Activated T-cell treated with anti-CD3 and anti-CD28 coated beads, Interleukin-2, amount 50 U/mL, for 72 hours (primary cell): ENCODE results near the gene USF1. TPM values are rescaled to one million over a fixed set of nuclear protein-coding genes. Genes with fewer than 3 reads are reported as not detected.

Experiments used
- ATAC-seq, 2 donors: fragments of 150-1000 bp; cut with Tn5 transposase; replicated peaks in 1 of 2; 2 replicates each; pipeline ENCODE4 v1.10.0; 2021; ENCODE audit warnings: moderate library complexity in 2 of 2, mild to moderate bottlenecking in 1 of 2
- DNase-seq, 2 donors: peaks; one replicate each; pipeline ENCODE4 v3.0.0; 2021 to 2022; ENCODE audit warnings: mixed read lengths in 1 of 2
- H3K27ac Mint-ChIP-seq: one replicate; pipeline ENCODE4 v1.8.0; 2022; ENCODE audit warnings: mild to moderate bottlenecking, moderate library complexity, mixed read lengths
- H3K27me3 Mint-ChIP-seq: one replicate; pipeline ENCODE4 v1.8.0; 2022; ENCODE audit warnings: low read depth, mixed read lengths
- H3K36me3 Mint-ChIP-seq, 2 donors: one replicate each; pipeline ENCODE4 v1.8.0; 2022; ENCODE audit warnings: mixed read lengths in 2 of 2, mild to moderate bottlenecking in 1 of 2; ENCODE audit not compliant: insufficient read depth in 2 of 2
- H3K4me1 Mint-ChIP-seq: one replicate; pipeline ENCODE4 v1.8.0; 2022; ENCODE audit warnings: low read depth, mixed read lengths
- H3K4me3 Mint-ChIP-seq, 2 donors: one replicate each; pipeline ENCODE4 v1.8.0; 2022; ENCODE audit warnings: mild to moderate bottlenecking in 2 of 2, mixed read lengths in 2 of 2, moderate library complexity in 2 of 2
- H3K9me3 Mint-ChIP-seq, 2 donors: one replicate each; pipeline ENCODE4 v1.8.0; 2022; ENCODE audit warnings: mixed read lengths in 2 of 2
- total RNA-seq, 2 donors: library from RNA; stranded (reverse); gene quantifications; one replicate each; pipeline ENCODE4 v1.2.3, GENCODE V29; 2022

The USF1 gene
- total RNA-seq, 2 donors from 2014 or later: 52.3 to 57.5 TPM

DNA sequence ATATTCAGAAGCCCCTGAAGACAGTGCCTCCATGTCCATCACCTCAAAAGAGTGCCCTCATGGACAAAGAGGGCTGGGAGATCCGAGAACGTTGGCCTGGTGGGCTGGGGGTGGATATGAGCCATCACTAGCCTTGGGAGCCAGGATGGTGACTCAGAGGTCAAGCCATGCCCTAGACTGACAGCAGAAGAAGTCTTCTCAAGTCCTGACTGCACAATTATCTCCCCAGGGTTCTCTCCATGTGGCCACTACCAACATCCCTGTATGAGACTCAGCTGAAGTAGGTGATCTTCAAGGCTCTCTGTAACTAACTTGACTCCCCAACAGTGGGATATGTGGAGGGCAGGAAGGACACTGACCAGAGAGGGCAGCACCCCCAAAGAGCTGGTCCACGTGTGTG lies 7.1 kb upstream of the USF1 start:
- no peak overlapping the region for H3K27ac Mint-ChIP-seq
- no peak for ATAC-seq

DNA sequence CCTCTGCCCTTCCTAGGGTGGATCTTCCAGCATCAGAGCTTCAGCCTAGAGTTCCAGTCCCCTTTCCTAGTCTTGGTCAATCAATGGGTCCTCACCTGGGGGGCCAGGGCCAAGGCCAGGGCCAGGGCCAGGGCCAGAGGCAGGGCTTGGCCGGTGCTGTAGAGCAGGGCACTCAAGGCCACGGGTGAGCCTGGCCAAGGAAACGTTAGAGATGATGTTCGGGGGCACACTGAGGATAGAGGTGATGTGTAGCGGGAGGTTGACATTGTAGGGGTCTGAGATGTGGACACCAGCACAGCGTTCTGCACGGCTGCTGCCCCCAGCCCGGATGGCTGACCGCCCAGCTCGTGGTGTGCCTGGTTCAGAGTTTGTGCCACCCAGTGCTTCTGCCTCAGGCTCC lies 5.4 kb upstream of the USF1 start:
- H3K27me3 Mint-ChIP-seq: no peaks in the 10 kb centered on the region

More for the DNA sequence above, 7.1 kb upstream of the USF1 start:
- Mint-ChIP-seq H3K4me3 (no peak overlapping the region), H3K27me3 (no peaks in the 10 kb centered on the region), H3K9me3 (no peaks in the 10 kb centered on the region), H3K4me1 (peaks cover 12% of the 10 kb centered on the region), H3K36me3 (peaks cover 21 to 49% of the 10 kb centered on the region in 2 donors)
- no peak for DNase-seq

DNA sequence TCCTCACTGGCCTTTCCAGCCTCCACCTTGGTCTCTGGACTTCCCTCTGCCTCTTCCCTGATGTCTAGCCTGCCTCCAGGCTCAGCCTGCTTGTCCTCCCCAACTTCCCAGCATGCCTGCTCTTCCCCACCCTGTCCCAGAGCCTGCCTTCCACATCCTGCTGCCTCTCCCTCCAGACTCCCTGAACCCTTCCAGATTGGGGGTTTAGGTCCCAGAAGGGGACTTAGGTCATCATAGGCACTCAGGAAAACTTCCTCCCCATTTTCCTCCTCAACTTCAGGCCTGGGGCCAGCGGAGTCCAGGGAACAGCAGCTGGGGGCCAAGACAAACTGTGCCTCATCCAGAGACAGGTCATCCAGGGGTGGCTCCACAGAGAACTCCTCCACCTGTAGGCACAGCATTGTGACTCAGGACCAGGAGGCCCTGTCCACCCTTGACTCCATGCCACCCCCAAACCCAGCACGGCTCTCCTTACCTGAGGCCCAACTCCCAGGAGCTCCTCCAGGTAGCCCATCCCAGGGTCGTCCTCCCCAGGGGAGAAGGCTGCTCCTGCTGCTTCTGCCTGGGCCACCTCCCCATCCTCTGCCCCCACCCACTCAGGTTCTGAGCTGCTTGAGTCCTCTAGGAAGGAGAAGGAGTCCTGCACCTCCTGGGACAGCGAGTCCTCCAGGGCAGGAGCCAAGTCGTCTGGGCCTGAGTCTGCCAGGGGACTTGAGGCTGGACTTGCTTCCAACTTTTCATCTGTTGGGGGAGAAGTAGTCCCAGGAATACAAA lies 3.4 kb upstream of the USF1 start:
- H3K4me3 Mint-ChIP-seq: no peak overlapping the region
- peaks cover 26 to 47% of the 10 kb centered on the region in 2 donors for H3K36me3 Mint-ChIP-seq
- no peaks in the 10 kb centered on the region for H3K27me3 Mint-ChIP-seq
- H3K27ac Mint-ChIP-seq: no peak overlapping the region
- peaks cover 32% of the 10 kb centered on the region for H3K4me1 Mint-ChIP-seq
- no peak for ATAC-seq
- no peaks in the 10 kb centered on the region for H3K9me3 Mint-ChIP-seq
- no peak for DNase-seq

More for the DNA sequence above, 5.4 kb upstream of the USF1 start:
- no peak overlapping the region for H3K4me3 Mint-ChIP-seq
- H3K4me1 Mint-ChIP-seq: peaks cover 25% of the 10 kb centered on the region
- no peak for ATAC-seq
- peaks cover 18 to 45% of the 10 kb centered on the region in 2 donors for H3K36me3 Mint-ChIP-seq
- H3K9me3 Mint-ChIP-seq: no peaks in the 10 kb centered on the region
- DNase-seq: no peak
- no peak overlapping the region for H3K27ac Mint-ChIP-seq

DNA sequence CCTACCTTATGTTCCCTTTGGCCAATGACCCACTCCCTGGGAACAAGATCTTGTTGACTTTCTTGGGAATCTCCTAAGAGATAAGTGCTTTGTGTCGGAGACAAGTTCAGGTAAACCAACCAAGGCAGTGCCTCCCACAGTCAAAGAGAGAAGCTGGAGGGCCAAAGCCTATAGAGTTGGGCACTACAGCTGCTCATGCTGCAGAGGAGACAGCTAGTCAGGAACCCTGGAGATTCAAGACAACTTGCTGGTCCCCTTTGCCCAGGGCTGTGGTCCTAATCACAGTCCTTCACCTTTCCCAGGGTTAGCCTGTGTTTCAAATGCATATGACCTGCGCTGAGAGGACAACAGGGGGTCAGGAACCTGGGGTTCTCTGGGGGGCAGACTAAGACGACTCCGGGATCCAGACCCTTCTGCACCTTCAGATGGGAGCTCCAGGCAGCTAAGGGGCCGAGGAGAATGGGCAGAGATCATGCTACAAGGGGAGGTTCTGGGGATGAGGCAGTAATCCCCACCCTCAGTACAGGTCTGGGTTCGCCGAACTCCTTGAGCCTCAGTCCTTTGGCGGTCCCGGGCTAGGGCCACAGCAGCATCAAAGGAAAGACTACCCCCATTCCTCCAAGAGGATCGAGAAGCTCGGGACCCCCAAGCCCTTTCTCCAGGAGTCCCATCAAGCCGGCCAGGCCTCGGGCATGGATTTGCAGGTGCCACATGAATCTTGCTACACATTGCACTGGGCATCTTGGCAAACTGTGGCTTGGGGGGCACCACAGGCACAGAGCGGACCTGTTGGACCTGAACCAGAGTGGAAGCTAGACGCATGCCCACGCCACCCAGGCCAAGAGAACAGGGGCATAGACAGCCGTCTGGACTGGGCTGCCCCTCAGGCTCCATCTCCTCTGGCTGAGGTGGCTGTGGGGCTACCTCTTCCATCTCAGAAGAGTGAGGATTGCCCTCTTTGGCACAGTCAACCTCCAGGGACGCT lies 2.0 kb upstream of the USF1 start:
- H3K4me3 Mint-ChIP-seq: peak overlapping the region; percentile 11 to 51
- DNase-seq: no peak
- H3K27me3 Mint-ChIP-seq: no peaks in the 10 kb centered on the region
- no peak for ATAC-seq
- peaks cover 19 to 40% of the 10 kb centered on the region in 2 donors for H3K36me3 Mint-ChIP-seq
- H3K4me1 Mint-ChIP-seq: peaks cover 39% of the 10 kb centered on the region
- no peaks in the 10 kb centered on the region for H3K9me3 Mint-ChIP-seq
- H3K27ac Mint-ChIP-seq: peak overlapping the region; percentile 72

DNA sequence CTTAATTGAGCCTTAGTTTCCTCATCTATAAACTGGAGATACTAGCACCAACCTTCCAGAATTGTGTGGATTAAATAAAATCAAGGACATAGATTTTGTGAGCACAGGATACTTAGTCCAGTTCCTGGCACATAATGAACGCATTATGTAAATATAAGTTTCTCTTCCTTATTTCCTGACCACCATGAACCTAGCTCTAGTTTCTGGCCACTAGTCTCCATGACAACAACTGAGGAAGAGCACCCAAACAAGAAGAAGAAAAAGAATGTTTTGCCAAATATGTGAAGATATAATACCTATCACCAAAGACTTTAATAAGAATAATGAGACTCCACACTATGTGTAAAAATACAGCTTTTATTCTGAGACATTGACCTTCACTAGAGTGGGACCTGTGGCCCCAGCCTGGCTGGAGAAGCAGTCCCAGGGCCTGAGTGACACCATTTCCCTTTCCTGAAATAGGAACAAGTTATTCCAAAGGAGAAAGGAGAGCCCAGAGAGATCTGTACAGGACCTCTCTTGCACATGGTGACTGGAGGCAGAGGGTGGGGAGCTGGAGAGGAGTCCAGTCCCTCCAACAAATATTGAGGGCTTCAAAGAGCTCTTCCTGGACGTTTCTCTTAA lies 940 bp upstream of the USF1 start:
- peaks cover 16 to 36% of the 10 kb centered on the region in 2 donors for H3K36me3 Mint-ChIP-seq
- H3K4me3 Mint-ChIP-seq: peak overlapping the region; percentile 82 to 96
- no peaks in the 10 kb centered on the region for H3K27me3 Mint-ChIP-seq
- H3K9me3 Mint-ChIP-seq: no peaks in the 10 kb centered on the region
- H3K4me1 Mint-ChIP-seq: peaks cover 42% of the 10 kb centered on the region
- DNase-seq (no peak), ATAC-seq (no peak)
- peak overlapping the region; percentile 97 for H3K27ac Mint-ChIP-seq

GRCh38 chr1:161044908-161045735 lies 655 bp downstream of the USF1 start:
- ATAC-seq (peak; percentile 56 to 57), DNase-seq (peak; percentile 59 to 62)
- H3K9me3 Mint-ChIP-seq: no peaks in the 10 kb centered on the region
- peaks cover 16 to 31% of the 10 kb centered on the region in 2 donors for H3K36me3 Mint-ChIP-seq
- peak overlapping the region; percentile 97 for H3K27ac Mint-ChIP-seq
- H3K4me1 Mint-ChIP-seq: peaks cover 45% of the 10 kb centered on the region
- no peaks in the 10 kb centered on the region for H3K27me3 Mint-ChIP-seq
- H3K4me3 Mint-ChIP-seq: peak overlapping the region; percentile 82 to 96

DNA sequence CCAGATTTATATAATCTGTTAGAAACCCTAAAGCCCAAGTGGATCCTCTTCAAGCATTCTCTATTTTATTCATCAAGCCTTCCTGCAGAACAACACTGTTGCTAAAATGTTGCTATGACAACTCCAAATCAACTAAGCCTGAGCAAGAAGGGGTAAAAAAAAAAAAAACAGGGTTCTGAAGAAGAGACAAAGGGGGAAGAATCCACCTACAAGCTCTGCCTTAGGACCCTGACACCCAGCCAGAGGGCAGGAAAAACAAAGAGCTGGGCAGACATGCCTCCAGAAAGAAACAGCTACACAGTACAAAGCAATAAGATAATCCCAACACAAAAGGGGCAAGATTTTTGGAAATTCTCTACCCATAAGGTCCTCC lies 1.3 kb downstream of the USF1 start:
- Mint-ChIP-seq H3K4me1 (peaks cover 50% of the 10 kb centered on the region), H3K27me3 (no peaks in the 10 kb centered on the region)
- no peak for DNase-seq

GRCh38 chr1:161039546-161039945 lies 6.2 kb downstream of the USF1 start:
- ATAC-seq: no peak
- H3K27ac Mint-ChIP-seq: peak overlapping the region; percentile 31
- DNase-seq: no peak
- peaks cover 2 to 23% of the 10 kb centered on the region in 2 donors for H3K36me3 Mint-ChIP-seq
- H3K27me3 Mint-ChIP-seq: no peaks in the 10 kb centered on the region
- peaks cover 56% of the 10 kb centered on the region for H3K4me1 Mint-ChIP-seq
- H3K9me3 Mint-ChIP-seq: no peaks in the 10 kb centered on the region
- H3K4me3 Mint-ChIP-seq: peak overlapping the region; percentile 72 to 97

More for the DNA sequence above, 1.3 kb downstream of the USF1 start:
- ATAC-seq: peak in 1 of 2 donors; percentile 8
- H3K4me3 Mint-ChIP-seq: peak overlapping the region; percentile 82 to 96
- no peaks in the 10 kb centered on the region for H3K9me3 Mint-ChIP-seq
- H3K36me3 Mint-ChIP-seq: peaks cover 14 to 35% of the 10 kb centered on the region in 2 donors
- H3K27ac Mint-ChIP-seq: peak overlapping the region; percentile 96

DNA sequence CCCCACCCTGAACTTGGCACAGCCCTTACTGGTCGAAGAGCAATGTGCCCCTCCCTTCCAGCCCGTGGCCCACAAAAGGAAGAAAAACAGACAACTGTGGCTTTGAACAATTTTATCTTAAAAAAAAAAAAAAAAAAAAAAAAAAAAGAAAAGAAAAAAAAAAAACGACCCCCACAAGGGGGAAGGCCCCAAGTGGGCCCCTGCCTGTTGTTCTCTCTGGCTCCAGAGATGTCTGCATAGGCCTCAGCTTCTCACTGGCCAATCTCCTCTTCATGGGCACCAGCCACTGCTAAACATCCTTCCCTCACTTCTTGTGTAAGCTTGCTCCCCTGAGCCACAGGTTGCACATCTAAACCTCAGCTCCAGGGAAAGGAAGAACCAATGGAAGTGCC lies 6.6 kb downstream of the USF1 start:
- H3K36me3 Mint-ChIP-seq: peaks cover 2 to 23% of the 10 kb centered on the region in 2 donors
- ATAC-seq: no peak
- no peaks in the 10 kb centered on the region for H3K27me3 Mint-ChIP-seq
- no peaks in the 10 kb centered on the region for H3K9me3 Mint-ChIP-seq
- H3K27ac Mint-ChIP-seq: peak overlapping the region; percentile 62
- peaks cover 56% of the 10 kb centered on the region for H3K4me1 Mint-ChIP-seq
- H3K4me3 Mint-ChIP-seq: peak overlapping the region; percentile 89 to 97
- no peak for DNase-seq

DNA sequence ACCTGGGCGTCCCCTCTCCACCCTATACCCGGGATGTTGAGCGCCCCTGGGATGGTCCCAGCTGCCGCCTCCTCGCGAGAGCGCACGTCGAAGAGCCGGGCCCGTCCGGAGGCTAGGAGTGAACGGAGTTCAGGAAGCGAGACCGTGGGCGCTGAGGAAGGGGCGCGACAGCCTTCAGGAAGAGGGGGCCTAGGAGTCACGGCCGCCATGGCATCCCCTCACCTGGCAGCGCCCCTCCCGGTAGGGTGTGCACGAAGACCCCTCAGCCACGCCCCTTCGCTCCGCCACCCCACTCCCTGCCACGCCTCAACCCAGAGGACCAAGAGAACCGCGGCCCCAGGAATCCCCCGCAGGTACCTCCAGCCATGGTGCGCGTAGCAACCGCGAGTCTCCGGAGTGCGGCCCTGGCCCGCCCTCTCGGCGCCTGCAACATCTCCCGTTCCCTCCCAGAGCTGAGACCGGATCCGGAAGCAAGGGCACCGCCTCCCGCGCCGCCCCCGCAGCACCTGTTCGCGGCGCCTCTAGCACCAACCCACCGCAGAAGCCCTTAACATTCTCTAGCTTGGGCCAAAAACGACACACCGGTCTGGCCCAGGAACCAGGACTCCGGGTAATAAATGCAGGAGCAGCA lies 7.1 kb downstream of the USF1 start, which contains the start of gene TSTD1:
TSS of gene TSTD1 (minus strand) at position 442 of the 631 bp plus-strand sequence. CDS start at position 367, 75 bp downstream.
- Mint-ChIP-seq H3K4me1 (peaks cover 58% of the 10 kb centered on the region), H3K36me3 (peaks cover 2 to 26% of the 10 kb centered on the region in 2 donors), H3K9me3 (no peaks in the 10 kb centered on the region), H3K27me3 (no peaks in the 10 kb centered on the region), H3K27ac (peak within 1 kb of the TSS; percentile 62), H3K4me3 (peak within 1 kb of the TSS; percentile 89 to 97)
- peak; percentile 89 to 91 for DNase-seq
- peak; percentile 92 for ATAC-seq

DNA sequence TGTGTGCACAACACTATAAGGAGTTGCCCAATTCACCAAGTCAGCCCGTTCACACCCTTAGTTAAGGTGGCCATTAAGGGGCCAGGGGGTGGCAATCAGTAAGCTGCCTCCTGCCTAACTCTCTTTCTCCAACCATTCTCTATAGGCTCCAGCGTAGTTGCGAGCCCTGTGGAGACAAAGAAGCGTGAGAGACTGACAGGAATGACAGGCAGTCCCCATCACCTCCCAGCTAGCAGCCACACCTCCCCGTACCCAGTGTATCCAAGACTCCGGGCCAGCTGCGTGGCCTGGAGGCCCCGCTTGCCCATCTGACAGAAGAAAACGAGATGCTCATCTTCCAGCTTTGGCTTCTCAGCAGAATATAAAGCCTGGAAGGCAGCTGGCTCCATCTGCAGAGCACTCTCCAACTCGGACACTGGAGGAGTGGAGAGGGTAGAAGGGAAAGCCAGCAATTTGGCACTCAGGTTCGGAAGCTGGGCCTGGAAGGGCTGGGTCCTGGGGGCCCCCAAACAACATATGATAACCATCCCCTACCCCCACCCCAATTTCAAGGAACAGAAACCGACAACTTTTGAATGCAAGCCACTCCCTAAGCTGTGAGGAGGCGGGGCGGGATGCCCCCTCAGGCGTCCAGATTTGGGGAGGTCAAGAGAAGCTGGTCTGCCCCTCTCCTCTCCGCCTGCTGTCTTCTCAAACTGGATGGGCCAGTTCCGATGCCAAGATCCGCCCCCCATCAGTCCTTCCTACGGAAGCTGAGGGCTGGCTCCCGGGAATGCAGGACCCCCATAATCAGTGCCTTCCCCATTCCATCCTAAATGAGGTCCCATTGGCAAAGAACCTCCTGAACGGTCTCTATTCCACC lies 7.9 kb downstream of the USF1 start:
- H3K9me3 Mint-ChIP-seq: no peaks in the 10 kb centered on the region
- DNase-seq: no peak
- H3K36me3 Mint-ChIP-seq: peaks cover 2 to 26% of the 10 kb centered on the region in 2 donors
- H3K4me1 Mint-ChIP-seq: peaks cover 62% of the 10 kb centered on the region
- no peaks in the 10 kb centered on the region for H3K27me3 Mint-ChIP-seq
- no peak for ATAC-seq
- no peak overlapping the region for H3K27ac Mint-ChIP-seq
- peak overlapping the region; percentile 89 to 97 for H3K4me3 Mint-ChIP-seq
